HG03469 (cell line): ENCODE results near the gene APBB2.
"Not testable (repeated sequence)": the region's sequence is repeated elsewhere in the genome, so short reads cannot be mapped to it uniquely, and the experiment has no call there.

Source experiments
- ATAC-seq: cut with Tn5 transposase; IDR thresholded peaks from one replicate; pipeline ENCODE4 v1.9.1; 2021; ENCODE audit warnings: mild to moderate bottlenecking, moderate library complexity, moderate number of reproducible peaks; ENCODE audit not compliant: unreplicated experiment

The APBB2 gene

GRCh38 chr4:40916880-40917279, 297.5 kb downstream of the APBB2 start:
- peak; percentile 67 for ATAC-seq

GRCh38 chr4:40916218-40916555, 298.2 kb downstream of the APBB2 start:
- ATAC-seq = no peak

GRCh38 chr4:40915318-40916217, 298.8 kb downstream of the APBB2 start:
- ATAC-seq = no peak

GRCh38 chr4:40912460-40913184, 301.7 kb downstream of the APBB2 start:
- no peak for ATAC-seq

- no peak for ATAC-seq
Observed at GRCh38 chr4:40910706-40911105, 303.6 kb downstream of the APBB2 start.

GRCh38 chr4:40909363-40909876, 304.9 kb downstream of the APBB2 start:
- ATAC-seq = no peak

GRCh38 chr4:40908702-40909362, 305.5 kb downstream of the APBB2 start:
- peak; percentile 82 for ATAC-seq

- ATAC-seq = no peak
Observed at GRCh38 chr4:40908297-40908696, 306.0 kb downstream of the APBB2 start.

- ATAC-seq = no peak
Observed at GRCh38 chr4:40905414-40905813, 308.9 kb downstream of the APBB2 start.

- ATAC-seq = not testable (repeated sequence)
Observed at GRCh38 chr4:40900531-40900930, 313.8 kb downstream of the APBB2 start.

- ATAC-seq = no peak
Observed at GRCh38 chr4:40897557-40898203, 316.7 kb downstream of the APBB2 start.

GRCh38 chr4:40890764-40891163, 323.6 kb downstream of the APBB2 start:
- ATAC-seq = no peak

GRCh38 chr4:40890199-40890598, 324.1 kb downstream of the APBB2 start:
- no peak for ATAC-seq

GRCh38 chr4:40888933-40889332, 325.4 kb downstream of the APBB2 start:
- no peak for ATAC-seq

GRCh38 chr4:40887764-40888131, 326.6 kb downstream of the APBB2 start:
- no peak for ATAC-seq

- ATAC-seq = no peak
Observed at GRCh38 chr4:40886931-40887763, 327.2 kb downstream of the APBB2 start.

GRCh38 chr4:40881851-40882250, 332.5 kb downstream of the APBB2 start:
- no peak for ATAC-seq

- no peak for ATAC-seq
Observed at GRCh38 chr4:40881096-40881495, 333.2 kb downstream of the APBB2 start.

- no peak for ATAC-seq
Observed at GRCh38 chr4:40878548-40879055, 335.7 kb downstream of the APBB2 start.

- no peak for ATAC-seq
Observed at GRCh38 chr4:40877081-40877480, 337.3 kb downstream of the APBB2 start.
